ENCODE measurements around the gene SETBP1.
"Not testable (repeated sequence)": the region's sequence is repeated elsewhere in the genome, so short reads cannot be mapped to it uniquely, and the experiment has no call there.

The SETBP1 gene

DNA sequence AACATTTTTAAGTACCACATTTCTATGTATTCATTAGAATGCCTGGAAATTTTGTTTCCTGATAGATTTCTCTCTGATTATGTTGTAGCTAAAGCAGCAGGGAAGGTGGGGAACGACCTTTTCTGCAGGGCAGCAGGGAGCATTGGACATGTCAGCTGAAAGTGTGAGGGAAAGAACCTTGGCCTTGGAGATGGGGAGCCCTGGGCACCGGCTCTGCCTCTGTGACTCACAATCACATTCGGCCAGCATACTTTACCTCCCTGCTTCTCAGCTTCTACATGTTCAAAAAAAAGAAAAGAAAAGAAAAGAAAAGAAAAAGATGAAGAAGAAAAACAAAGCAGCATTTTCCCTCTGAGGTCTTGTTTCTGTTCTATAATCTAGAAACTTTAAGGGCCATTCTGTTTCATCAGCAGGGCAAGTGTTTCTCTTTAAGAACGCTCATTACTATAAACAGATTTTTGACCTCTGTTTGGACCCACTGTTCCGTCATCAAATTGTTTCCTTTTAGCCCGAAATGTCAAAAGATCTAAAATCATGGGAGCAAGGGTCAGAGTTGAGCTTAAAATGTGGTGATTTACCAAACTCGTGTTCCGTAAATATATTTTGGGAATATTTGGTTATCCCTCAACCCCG lies 27.9 kb downstream of the SETBP1 start:
- DNase-seq = no peak

DNA sequence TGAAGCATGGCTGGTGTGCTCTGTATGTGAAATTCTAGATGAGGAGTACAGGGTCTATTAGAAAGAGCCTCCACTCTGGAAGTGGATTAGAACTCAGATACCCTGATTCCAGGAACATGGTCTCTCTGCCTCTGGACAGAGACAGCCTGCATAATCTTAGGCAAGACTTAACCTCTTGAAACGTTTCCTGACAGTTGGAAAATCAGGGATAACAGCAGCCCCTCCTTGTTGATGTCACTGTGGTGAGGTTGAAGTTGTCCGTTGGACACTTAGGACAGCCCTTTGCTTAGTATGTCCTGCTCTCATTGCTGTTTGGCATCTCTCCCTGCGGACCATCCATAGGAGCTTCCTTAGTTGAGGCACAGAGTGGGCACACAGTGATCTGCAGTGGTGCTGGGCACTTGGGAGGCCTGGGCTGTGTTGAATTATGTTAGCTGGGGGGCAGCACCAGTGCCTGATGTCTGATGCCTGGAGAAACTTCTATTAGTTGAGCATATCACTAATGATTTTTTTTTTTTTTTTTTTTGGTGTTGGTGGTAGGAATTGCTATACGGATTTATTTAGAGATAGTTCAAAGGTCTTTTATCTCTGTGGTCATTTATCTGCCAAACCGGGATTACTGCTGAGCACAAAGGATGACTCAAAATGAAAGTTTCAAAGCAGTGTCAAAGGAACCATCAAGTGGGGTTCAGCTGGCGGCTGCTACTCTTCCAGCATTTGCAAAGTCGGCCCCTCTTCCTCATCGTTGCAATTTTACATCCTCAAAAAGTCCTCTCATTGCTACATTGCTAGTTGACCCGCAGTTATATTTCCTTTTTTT lies 28.8 kb downstream of the SETBP1 start:
- peak; percentile 30 for DNase-seq

- no peak for DNase-seq
These were observed 30.2 kb downstream of the SETBP1 start for GRCh38 chr18:44710931-44711330.

GRCh38 chr18:44712025-44712424 lies 31.3 kb downstream of the SETBP1 start:
- no peak for DNase-seq

DNA sequence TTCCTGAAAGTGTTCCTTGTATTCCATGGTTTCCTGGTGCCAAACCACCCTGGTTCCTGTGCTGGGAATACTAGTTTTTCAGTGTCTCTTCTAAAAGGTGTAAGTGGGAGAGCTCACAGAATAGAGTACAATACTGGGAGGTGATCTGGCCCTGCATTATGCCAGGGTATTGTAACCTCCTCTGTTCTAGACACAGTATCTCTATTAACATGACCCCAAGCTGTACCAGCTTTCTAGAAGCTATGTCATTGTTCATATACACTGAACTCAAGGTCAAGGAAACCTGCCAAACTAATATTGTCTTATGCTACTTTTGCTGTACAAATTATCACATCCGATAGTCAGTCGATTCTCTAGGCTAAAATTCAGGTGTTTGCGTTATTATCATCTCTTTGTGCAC lies 32.7 kb downstream of the SETBP1 start:
- DNase-seq = no peak

DNA sequence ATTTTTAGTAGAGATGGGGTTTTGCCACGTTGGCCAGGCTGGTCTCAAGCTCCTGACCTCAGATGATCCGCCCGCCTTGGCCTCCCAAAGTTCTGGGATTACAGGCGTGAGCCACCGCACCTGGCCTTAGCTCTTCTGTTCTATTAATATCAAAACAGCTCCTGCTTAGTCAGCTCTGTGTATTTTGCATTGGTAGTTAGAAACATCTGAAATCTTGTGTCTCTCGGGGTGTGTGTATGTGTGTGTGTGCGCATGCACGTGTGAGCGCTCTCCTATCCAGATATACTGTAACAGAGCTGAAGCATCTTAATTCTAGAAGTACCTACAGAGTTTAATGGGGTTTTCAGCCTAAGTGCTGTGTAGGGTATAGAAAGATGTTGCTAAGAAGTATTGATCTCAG lies 33.7 kb downstream of the SETBP1 start:
- no peak for DNase-seq

GRCh38 chr18:44715245-44715644 lies 34.6 kb downstream of the SETBP1 start:
- DNase-seq = no peak

DNA sequence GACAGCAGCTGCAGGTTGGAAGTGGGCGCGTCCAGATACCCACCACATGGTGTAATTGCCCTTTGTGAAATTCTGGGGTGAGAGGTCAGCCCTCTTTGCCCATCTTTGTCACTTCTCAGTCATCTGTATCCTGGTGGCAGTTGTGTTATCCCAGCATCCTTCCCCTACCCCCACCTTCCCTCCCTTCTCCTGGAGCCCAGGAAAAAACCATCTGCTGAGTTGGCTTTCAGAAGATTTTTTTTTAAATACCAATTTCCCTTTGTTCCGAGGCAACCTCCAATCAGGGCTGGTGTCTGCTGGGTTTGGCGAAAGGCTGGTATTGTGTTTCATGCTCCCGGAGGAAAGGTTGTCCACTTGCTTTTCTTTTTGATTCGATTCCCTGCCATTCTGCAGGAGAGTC lies 35.2 kb downstream of the SETBP1 start:
- no peak for DNase-seq

- no peak for DNase-seq
These were observed 36.0 kb downstream of the SETBP1 start for GRCh38 chr18:44716697-44717163.

- DNase-seq = no peak
These were observed 38.9 kb downstream of the SETBP1 start for GRCh38 chr18:44719519-44720060.

- DNase-seq = not testable (repeated sequence)
These were observed 41.1 kb downstream of the SETBP1 start for GRCh38 chr18:44721748-44722147.

DNA sequence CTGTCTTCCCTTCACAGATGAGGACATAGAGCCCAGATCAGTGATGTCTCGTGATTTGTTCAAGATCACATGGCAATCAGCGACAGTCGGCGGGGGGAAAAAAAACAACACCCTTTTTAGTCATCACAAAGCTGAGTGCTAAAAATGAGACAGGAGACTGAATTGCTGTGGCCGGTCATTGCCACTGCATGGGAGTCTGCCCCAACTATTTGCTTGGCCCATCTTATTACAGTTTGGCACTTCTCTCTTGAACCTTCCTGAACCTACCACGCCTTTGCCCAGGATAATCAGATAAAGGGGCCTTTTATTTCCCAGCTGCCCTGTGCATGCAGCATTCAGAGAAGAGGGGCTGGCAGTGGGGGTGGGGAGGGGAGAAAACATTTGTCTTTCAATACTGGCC lies 42.7 kb downstream of the SETBP1 start:
- DNase-seq = no peak

- no peak for DNase-seq
These were observed 43.6 kb downstream of the SETBP1 start for GRCh38 chr18:44724105-44724778.

DNA sequence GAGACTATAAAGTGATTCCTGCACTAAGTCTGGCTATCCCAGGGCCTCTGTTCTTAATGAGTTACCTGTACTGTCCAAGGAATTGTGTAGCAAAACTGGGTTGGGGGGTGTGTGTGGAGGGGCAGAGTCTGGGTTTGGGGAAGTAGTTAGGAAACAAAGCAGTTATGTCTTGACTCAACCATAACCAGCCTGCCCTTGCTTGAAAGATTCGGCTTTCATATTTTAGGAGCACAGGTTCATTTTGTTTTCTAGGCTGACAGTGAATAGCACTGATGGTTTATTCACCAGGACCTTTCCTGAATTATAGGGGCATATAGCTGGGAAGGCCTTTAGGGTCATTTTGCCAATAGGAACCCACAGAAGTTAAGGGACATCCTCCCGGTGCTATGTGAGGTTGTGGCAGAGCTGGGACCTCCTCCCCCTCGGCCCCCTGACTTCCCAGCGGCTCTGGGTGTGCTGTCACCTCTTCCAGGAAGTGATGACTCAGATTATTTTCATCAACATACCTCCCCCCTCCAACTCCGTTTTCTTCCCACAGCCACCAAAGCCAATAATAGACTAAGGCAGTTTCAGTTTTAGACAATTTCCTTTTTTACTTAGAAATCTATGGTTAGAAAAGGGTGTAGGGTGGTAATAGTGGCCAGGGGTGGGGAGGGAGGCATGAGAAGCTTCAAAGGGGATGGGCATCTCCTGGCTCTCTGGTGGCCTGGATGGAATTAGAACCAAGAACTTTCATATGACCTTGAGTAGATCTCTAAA lies 44.8 kb downstream of the SETBP1 start:
- no peak for DNase-seq

DNA sequence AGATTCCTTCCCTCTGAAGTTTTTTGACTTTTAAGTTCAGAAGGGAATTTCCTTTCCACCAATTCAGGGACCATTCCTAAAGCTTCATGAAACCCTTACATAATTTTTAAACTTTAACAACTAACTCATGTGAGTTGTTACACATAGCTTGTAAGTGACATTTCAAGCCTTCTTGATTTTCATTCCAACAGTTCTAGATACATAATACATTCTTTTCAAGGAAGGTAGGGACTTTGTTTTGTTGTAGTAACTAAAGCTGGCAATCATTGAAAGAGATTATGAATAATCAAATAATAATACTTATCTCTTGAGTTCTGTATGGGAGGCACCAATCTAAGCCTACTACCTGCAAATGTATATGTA lies 45.4 kb downstream of the SETBP1 start:
- no peak for DNase-seq

DNA sequence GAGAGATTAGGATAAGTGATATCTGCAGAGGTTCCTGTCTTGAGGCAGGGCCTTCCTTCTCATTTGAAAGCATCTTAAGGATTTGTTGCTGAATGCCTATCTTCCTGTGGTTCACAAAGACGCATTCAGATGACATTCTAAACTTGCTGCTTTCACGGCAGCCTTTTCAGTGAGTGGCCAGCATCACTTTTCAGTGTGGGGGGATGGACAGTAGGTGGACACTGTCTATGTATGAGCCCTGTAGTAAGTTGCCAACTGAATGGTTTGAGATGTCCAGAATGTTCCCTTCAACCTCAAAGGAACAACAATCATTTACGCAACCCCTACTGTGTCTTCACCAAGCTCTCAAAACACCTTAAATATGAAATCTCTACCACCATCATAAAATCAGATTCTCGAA lies 46.6 kb downstream of the SETBP1 start:
- DNase-seq = no peak

DNA sequence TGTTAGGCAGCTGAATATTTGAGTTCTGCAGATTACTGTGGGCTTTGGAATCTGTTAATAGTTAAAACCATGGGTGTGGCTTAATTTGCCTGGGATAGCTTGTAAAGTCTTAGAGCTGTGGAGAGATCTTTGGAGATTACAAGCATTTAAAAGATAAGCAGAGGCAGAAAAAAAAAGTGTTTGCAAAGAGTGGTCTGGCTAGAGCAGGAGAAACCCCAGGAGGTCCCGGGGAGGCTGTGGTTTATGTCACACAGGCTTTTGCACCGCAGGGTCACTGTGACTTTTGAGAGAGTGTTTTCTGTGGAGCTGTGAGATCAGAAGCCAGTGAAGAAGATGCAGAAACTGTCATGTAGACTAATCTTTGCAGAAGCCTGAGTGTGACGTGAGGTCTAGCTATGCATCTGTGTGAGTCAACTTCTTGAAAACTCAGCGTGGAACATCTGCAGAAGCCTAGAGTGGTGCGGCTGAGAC lies 49.0 kb downstream of the SETBP1 start:
- DNase-seq = no peak

DNA sequence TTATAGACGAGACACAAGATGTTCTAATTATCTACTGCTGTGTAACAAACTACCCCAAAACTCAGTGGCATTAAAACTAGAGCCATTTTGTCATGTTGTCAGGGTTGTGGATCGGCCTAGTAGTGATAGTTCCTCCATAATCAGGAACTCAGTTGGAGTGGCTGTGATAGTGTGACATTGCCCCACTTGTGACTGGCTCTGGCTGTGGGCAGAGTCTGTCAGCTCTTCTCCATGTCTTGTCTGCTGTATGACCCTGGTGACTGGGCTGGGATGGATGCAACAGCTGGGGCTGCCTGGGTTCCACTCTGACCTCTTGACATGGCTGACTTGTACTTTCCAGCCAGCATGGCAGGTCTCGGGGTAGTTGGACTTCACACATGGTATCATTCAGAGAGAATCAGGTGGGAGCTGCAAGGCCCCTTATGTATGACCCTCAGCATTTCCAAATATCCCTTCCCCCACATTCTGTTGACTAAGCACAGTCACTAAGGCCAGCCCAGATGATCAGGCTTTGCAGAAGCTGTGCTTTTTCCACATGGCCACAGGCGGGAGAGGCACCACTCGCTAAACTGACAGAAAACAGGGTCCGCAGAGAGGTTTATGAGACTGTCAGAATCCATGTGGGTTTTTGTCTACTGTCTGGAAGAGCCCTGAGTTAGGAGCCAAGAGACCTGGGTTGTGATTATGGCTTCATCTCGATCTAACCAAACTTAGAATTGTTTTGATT lies 50.3 kb downstream of the SETBP1 start:
- DNase-seq = no peak

GRCh38 chr18:44731530-44732237 lies 51.0 kb downstream of the SETBP1 start:
- DNase-seq = no peak

GRCh38 chr18:44732238-44732563 lies 51.5 kb downstream of the SETBP1 start:
- DNase-seq = no peak

- no peak for DNase-seq
These were observed 51.9 kb downstream of the SETBP1 start for GRCh38 chr18:44732599-44732998.

All from midbrain (tissue), 1 donor.